Fibroblast of lung (primary cell): ENCODE data around the gene MBNL3. TPM values are rescaled to one million over a fixed set of nuclear protein-coding genes. Genes with fewer than 3 reads are reported as not detected.
A peak's percentile ranks its signal among the peaks of the same experiment; 100 is the strongest.

Experiments used
- DNase-seq, 2 donors: peaks; one replicate each; pipeline versions ENCODE4 v3.0.0 to v3.0.0-alpha.2; 2010; ENCODE audit warnings: low read depth in 2 of 2
- H2AFZ ChIP-seq: 2 replicates; pipeline ENCODE4 v1.5.1; 2012; ENCODE audit warnings: low read length, control low read depth, inconsistent platforms
- H3K27ac ChIP-seq: 2 replicates; pipeline ENCODE4 v1.5.1; 2011; ENCODE audit warnings: low read length, control low read depth; ENCODE audit not compliant: insufficient read depth
- H3K27me3 ChIP-seq: 2 replicates; pipeline ENCODE4 v1.5.1; 2011; ENCODE audit warnings: mild to moderate bottlenecking, low read length; ENCODE audit not compliant: control insufficient read depth, insufficient read depth
- H3K36me3 ChIP-seq: 2 replicates; pipeline ENCODE4 v1.5.1; 2011; ENCODE audit warnings: low read length; ENCODE audit not compliant: control insufficient read depth, insufficient read depth
- H3K4me1 ChIP-seq: 2 replicates; pipeline ENCODE4 v1.5.1; 2011; ENCODE audit warnings: low read length; ENCODE audit not compliant: control insufficient read depth, insufficient read depth; ENCODE audit errors: extremely low read depth
- H3K4me2 ChIP-seq: 2 replicates; pipeline ENCODE4 v1.5.1; 2011; ENCODE audit warnings: low read length, control low read depth; ENCODE audit not compliant: insufficient read depth; ENCODE audit errors: extremely low read depth
- H3K4me3 ChIP-seq, 4 experiments: fragments of 200-600 bp in 1 of 4; sonication (generic) in 1 of 4; replicated peaks in 1 of 4; 2 replicates each; pipeline ENCODE4 v1.5.1; 2011 to 2016; ENCODE audit warnings: low read length in 4 of 4, low read depth in 3 of 4, mild to moderate bottlenecking in 3 of 4, control low read depth in 2 of 4, inconsistent platforms in 1 of 4, mixed read lengths in 1 of 4; ENCODE audit not compliant: insufficient read depth in 1 of 4; ENCODE audit errors: control extremely low read depth in 1 of 4
- H3K79me2 ChIP-seq: 2 replicates; pipeline ENCODE4 v1.5.1; 2012; ENCODE audit warnings: mild to moderate bottlenecking, low read length, inconsistent platforms; ENCODE audit not compliant: control insufficient read depth, insufficient read depth
- H3K9ac ChIP-seq: 2 replicates; pipeline ENCODE4 v1.5.1; 2011; ENCODE audit warnings: mild to moderate bottlenecking, low read length, control low read depth; ENCODE audit not compliant: insufficient read depth
- H3K9me3 ChIP-seq: 2 replicates; pipeline ENCODE4 v1.5.1; 2012; ENCODE audit warnings: low read depth, low read length; ENCODE audit not compliant: control insufficient read depth, insufficient read depth
- H4K20me1 ChIP-seq: 2 replicates; pipeline ENCODE4 v1.5.1; 2011; ENCODE audit warnings: low read length; ENCODE audit not compliant: control insufficient read depth, insufficient read depth; ENCODE audit errors: extremely low read depth
- EZH2 ChIP-seq: IDR thresholded peaks from 2 replicates; pipeline ENCODE4 v1.5.1; 2012; ENCODE audit warnings: low read length, control low read depth, mild to moderate bottlenecking; ENCODE audit errors: missing control alignments
- polyA plus RNA-seq, 2 donors: library from polyadenylated mRNA; depleted of rRNA in 1 of 2; stranded (reverse) in 1 of 2; unstranded in 1 of 2; fragments of >200 nt; gene quantifications; 2 replicates each; pipeline ENCODE4 v1.2.1, GENCODE V29; 2011 to 2012; ENCODE audit warnings: missing spikeins in 1 of 2
- total RNA-seq: library from RNA; depleted of rRNA; stranded (reverse); fragments of >200 nt; gene quantifications from 2 replicates; pipeline ENCODE4 v1.2.1, GENCODE V29; 2014
- TF ChIP-seq, protein P1 (sequence below), 2 donors: IDR thresholded peaks in 1 of 2; conservative IDR thresholded peaks in 1 of 2; 1 replicate in 1 of 2; 2 replicates in 1 of 2; pipeline ENCODE4 v1.5.1; 2011 to 2012; ENCODE audit warnings: low read length in 2 of 2, control low read depth in 1 of 2, inconsistent platforms in 1 of 2, low read depth in 1 of 2, mild to moderate bottlenecking in 1 of 2

Gene MBNL3
- total and polyA plus RNA-seq, 2 donors (not counting 1 experiment from before 2014, with no cell fraction given) = 2.6 to 4.5 TPM

DNA sequence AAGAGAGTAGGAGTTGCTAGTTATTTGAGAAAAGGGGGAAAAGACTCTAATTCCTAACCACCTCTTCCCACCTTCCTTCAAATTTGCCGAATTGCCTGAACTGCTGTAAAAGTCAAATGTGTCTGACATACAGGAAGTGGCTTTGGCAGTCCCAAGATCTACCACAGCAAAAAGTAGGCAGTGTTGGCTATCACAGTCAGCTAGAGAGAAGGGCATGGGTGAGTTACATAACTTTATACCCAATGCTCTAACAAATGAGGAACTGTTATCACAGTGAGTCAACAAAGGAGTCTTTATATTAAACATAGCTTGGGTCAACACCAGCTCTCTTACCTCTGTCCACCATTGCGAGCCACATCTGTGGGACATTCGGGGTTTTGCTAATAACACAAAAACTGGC lies 2.4 kb upstream of the MBNL3 start:
- no peak overlapping the region for H3K4me2 ChIP-seq
- H3K27ac ChIP-seq = no peak overlapping the region
- H3K79me2 ChIP-seq = no peaks in the 10 kb centered on the region
- no peaks in the 10 kb centered on the region for H3K4me1 ChIP-seq
- no peak overlapping the region for H2AFZ ChIP-seq
- no peak overlapping the region for H3K4me3 ChIP-seq
- H3K27me3 ChIP-seq = no peaks in the 10 kb centered on the region
- TF ChIP-seq, protein P1, sequence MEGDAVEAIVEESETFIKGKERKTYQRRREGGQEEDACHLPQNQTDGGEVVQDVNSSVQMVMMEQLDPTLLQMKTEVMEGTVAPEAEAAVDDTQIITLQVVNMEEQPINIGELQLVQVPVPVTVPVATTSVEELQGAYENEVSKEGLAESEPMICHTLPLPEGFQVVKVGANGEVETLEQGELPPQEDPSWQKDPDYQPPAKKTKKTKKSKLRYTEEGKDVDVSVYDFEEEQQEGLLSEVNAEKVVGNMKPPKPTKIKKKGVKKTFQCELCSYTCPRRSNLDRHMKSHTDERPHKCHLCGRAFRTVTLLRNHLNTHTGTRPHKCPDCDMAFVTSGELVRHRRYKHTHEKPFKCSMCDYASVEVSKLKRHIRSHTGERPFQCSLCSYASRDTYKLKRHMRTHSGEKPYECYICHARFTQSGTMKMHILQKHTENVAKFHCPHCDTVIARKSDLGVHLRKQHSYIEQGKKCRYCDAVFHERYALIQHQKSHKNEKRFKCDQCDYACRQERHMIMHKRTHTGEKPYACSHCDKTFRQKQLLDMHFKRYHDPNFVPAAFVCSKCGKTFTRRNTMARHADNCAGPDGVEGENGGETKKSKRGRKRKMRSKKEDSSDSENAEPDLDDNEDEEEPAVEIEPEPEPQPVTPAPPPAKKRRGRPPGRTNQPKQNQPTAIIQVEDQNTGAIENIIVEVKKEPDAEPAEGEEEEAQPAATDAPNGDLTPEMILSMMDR (conservative IDR thresholded peaks at IDR 0.05 in 1 of 2, IDR thresholded peaks at IDR 0.05 in 1 of 2; ENCODE audit: low read depth in 1 of 2, low read length in 2 of 2) = no peak
- TF ChIP-seq EZH2 = no peak
- DNase-seq = no peak
- H4K20me1 ChIP-seq = no peaks in the 10 kb centered on the region
- H3K9me3 ChIP-seq = no peaks in the 10 kb centered on the region
- no peaks in the 10 kb centered on the region for H3K36me3 ChIP-seq
- no peak overlapping the region for H3K9ac ChIP-seq

DNA sequence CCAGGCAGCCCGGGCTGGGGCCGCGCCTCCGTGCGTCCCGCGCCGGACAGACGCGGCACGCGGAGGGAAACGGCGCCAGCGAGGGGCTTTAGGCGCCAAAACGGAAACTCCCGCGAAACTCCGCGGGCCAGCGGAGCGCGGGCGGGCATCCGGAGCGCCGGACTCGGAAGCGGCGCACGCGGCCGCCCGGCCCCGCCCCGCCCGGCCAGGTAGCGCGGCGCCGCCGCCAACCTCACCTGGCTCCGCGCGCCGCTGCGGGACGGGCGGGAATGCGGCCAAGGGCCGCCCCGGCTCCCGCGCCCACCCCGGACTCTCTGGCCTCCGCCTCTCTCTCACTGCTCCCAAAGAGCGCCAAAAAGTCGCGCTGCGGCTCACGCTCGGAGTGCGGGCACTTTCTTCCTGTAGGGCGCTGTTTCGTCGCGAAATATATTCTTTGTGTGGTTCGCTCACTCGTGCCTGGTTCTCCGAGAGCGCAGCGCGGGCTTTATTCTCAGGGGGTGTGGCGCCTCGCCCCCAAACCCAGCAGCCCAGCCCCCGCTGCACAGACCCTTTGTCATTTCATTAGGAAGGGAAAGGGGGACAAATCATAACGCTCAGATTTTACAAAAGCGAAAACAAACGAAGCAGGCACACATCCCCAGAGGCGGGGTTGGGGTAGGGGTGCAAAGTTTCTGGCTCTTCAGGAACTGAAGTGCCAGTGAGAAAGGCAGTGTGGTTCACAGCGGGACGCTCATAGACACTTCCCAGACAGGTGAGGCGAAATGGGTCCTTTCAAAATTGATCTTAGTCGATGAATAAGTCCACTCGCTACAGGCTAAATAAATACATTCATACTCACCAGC lies 961 bp upstream of the MBNL3 start:
- Histone ChIP-seq H3K9ac (peak overlapping the region; percentile 63), H4K20me1 (no peaks in the 10 kb centered on the region), H3K79me2 (no peaks in the 10 kb centered on the region), H3K27me3 (no peaks in the 10 kb centered on the region), H3K27ac (peak overlapping the region; percentile 64), H3K9me3 (no peaks in the 10 kb centered on the region), H3K4me3 (peak overlapping the region; percentile 55 to 69 (median 62)), H2AFZ (no peak overlapping the region), H3K4me2 (peak overlapping the region; percentile 76), H3K4me1 (no peaks in the 10 kb centered on the region), H3K36me3 (no peaks in the 10 kb centered on the region)
- peak in 1 of 2 donors; percentile 20 for DNase-seq
- TF ChIP-seq, protein P1 (conservative IDR thresholded peaks at IDR 0.05 in 1 of 2, IDR thresholded peaks at IDR 0.05 in 1 of 2; ENCODE audit: low read depth in 1 of 2, low read length in 2 of 2) = no peak
- no peak for TF ChIP-seq EZH2

DNA sequence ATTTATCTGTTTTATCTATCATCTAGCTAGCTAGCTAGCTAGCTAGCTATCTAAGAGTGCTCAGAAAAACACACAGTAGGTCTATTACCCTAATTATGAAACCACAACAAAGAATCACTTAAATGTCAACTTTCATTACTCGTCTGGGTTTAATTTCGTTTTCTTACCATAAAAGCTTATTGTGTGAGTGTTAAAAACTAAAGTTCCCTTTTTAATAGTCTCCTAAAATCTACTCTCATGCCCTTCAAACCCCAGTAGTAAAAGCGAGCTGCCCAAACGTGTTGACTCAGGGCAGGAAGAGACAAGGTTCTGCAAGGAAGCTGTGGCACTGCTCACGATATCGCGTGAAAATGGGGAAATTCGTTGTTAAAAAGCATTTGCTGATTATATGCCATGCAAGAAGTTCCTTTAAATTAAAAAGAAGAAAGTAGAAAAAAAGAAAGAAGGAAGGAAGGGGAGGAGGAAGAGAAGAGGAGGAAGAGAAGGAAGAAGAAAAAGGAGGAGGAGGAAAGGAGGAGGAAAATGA lies 595 bp downstream of the MBNL3 start:
- H3K9me3 ChIP-seq = no peaks in the 10 kb centered on the region
- H3K27ac ChIP-seq = peak overlapping the region; percentile 64
- no peak overlapping the region for H2AFZ ChIP-seq
- DNase-seq = peak; percentile 19 to 58
- H3K4me3 ChIP-seq = peak overlapping the region; percentile 53 to 80 (median 62)
- no peaks in the 10 kb centered on the region for H3K4me1 ChIP-seq
- TF ChIP-seq EZH2 = no peak
- TF ChIP-seq, protein P1 (conservative IDR thresholded peaks at IDR 0.05 in 1 of 2, IDR thresholded peaks at IDR 0.05 in 1 of 2; ENCODE audit: low read depth in 1 of 2, low read length in 2 of 2) = no peak
- H3K9ac ChIP-seq = no peak overlapping the region
- H3K79me2 ChIP-seq = no peaks in the 10 kb centered on the region
- peak overlapping the region; percentile 75 for H3K4me2 ChIP-seq
- H3K36me3 ChIP-seq = no peaks in the 10 kb centered on the region
- H4K20me1 ChIP-seq = no peaks in the 10 kb centered on the region
- no peaks in the 10 kb centered on the region for H3K27me3 ChIP-seq
